Measurements from ENCODE around the gene ZNF346. TPM values are rescaled to one million over a fixed set of nuclear protein-coding genes. Genes with fewer than 3 reads are reported as not detected.

The ZNF346 gene
- total RNA-seq, 2 experiments from 2014 or later: 36.6 to 42.4 TPM

- BruUV-seq (replicated peaks): no TSS peak
- intact Hi-C loops (cut with micrococcal nuclease; ENCODE audit: unreplicated experiment): no loop called here
- Histone ChIP-seq H3K4me2 (ENCODE audit: low read length) (no peak overlapping the region), H3K4me1 (ENCODE audit: insufficient read depth, low read length, poor library complexity, severe bottlenecking) (peaks cover 11% of the 10 kb centered on the region), H3K36me3 (ENCODE audit: insufficient read depth, low read length) (no peaks in the 10 kb centered on the region), H3K27ac (ENCODE audit: low read depth, low read length, poor library complexity, severe bottlenecking) (no peak overlapping the region), H4K20me1 (ENCODE audit: insufficient read depth, low read length) (no peaks in the 10 kb centered on the region), H2AFZ (ENCODE audit: low read length) (no peak overlapping the region), H3K79me2 (ENCODE audit: insufficient read depth, low read depth, low read length) (no peaks in the 10 kb centered on the region), H3K4me3 (ENCODE audit: low read depth, low read length, poor library complexity, severe bottlenecking) (no peak overlapping the region), H3K9me2 (ENCODE audit: insufficient read depth, low read length) (no peaks in the 10 kb centered on the region), H3K9me3 (ENCODE audit: low read length) (no peaks in the 10 kb centered on the region)
- TF ChIP-seq EZH2phosphoT487 (IDR thresholded peaks at IDR 0.05; ENCODE audit: borderline replicate concordance, low read depth, low read length) (no peak), CTCF (conservative IDR thresholded peaks at IDR 0.05; ENCODE audit: low read length) (no peak)
- DNase-seq (ENCODE audit: low spot score): no peak
- POLR2A ChIA-PET: interaction anchor here (0.6 kb wide), 1 partner anchor 469 kb away, joined by 3 read pairs; no protein-coding TSS in a partner anchor
- CTCF ChIA-PET (ENCODE audit: unreplicated experiment): no interaction called here
These were observed 68.7 kb downstream of the ZNF346 start for GRCh38 chr5:177091232-177091631.

DNA sequence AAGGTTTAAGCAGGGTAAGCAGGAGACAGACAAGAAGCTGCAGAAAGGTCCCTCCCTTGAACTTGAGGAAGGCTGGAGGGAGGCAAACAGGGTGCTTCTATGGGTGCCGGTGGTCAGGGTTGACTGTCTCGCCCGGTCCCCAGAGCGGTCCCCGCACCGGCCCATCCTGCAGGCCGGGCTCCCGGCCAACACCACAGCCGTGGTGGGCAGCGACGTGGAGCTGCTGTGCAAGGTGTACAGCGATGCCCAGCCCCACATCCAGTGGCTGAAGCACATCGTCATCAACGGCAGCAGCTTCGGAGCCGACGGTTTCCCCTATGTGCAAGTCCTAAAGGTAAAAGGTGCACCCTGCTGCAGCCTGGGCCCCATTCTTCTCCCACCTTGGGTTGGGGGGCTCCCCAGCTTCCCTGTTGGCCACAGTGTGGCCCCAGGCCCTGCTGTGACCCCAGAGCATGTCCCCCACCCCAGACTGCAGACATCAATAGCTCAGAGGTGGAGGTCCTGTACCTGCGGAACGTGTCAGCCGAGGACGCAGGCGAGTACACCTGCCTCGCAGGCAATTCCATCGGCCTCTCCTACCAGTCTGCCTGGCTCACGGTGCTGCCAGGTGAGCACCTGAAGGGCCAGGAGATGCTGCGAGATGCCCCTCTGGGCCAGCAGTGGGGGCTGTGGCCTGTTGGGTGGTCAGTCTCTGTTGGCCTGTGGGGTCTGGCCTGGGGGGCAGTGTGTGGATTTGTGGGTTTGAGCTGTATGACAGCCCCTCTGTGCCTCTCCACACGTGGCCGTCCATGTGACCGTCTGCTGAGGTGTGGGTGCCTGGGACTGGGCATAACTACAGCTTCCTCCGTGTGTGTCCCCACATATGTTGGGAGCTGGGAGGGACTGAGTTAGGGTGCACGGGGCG, 69.9 kb downstream of the ZNF346 start:
- Histone ChIP-seq H3K9me2 (ENCODE audit: insufficient read depth, low read length) (no peaks in the 10 kb centered on the region), H3K4me2 (ENCODE audit: low read length) (no peak overlapping the region), H3K79me2 (ENCODE audit: insufficient read depth, low read depth, low read length) (no peaks in the 10 kb centered on the region), H3K4me3 (ENCODE audit: low read depth, low read length, poor library complexity, severe bottlenecking) (no peak overlapping the region), H3K4me1 (ENCODE audit: insufficient read depth, low read length, poor library complexity, severe bottlenecking) (peaks cover 2% of the 10 kb centered on the region), H3K27ac (ENCODE audit: low read depth, low read length, poor library complexity, severe bottlenecking) (no peak overlapping the region), H3K9me3 (ENCODE audit: low read length) (no peaks in the 10 kb centered on the region), H4K20me1 (ENCODE audit: insufficient read depth, low read length) (no peaks in the 10 kb centered on the region), H3K36me3 (ENCODE audit: insufficient read depth, low read length) (no peaks in the 10 kb centered on the region), H2AFZ (ENCODE audit: low read length) (no peak overlapping the region)
- intact Hi-C loops (cut with micrococcal nuclease; ENCODE audit: unreplicated experiment): no loop called here
- TF ChIP-seq EZH2phosphoT487 (IDR thresholded peaks at IDR 0.05; ENCODE audit: borderline replicate concordance, low read depth, low read length): no peak
- no peak for TF ChIP-seq CTCF (conservative IDR thresholded peaks at IDR 0.05; ENCODE audit: low read length)
- POLR2A ChIA-PET: no interaction called here
- BruUV-seq (replicated peaks): no TSS peak
- CTCF ChIA-PET (ENCODE audit: unreplicated experiment): no interaction called here
- DNase-seq (ENCODE audit: low spot score): no peak

- H3K79me2 ChIP-seq (ENCODE audit: insufficient read depth, low read depth, low read length): no peaks in the 10 kb centered on the region
- H4K20me1 ChIP-seq (ENCODE audit: insufficient read depth, low read length): no peaks in the 10 kb centered on the region
- ChIA-PET POLR2A (no interaction called here), CTCF (ENCODE audit: unreplicated experiment) (no interaction called here)
- no TSS peak for BruUV-seq (replicated peaks)
- H3K4me1 ChIP-seq (ENCODE audit: insufficient read depth, low read length, poor library complexity, severe bottlenecking): no peaks in the 10 kb centered on the region
- intact Hi-C loops (cut with micrococcal nuclease; ENCODE audit: unreplicated experiment): no loop called here
- H3K9me3 ChIP-seq (ENCODE audit: low read length): no peaks in the 10 kb centered on the region
- no peak overlapping the region for H3K27ac ChIP-seq (ENCODE audit: low read depth, low read length, poor library complexity, severe bottlenecking)
- no peaks in the 10 kb centered on the region for H3K36me3 ChIP-seq (ENCODE audit: insufficient read depth, low read length)
- no peak overlapping the region for H2AFZ ChIP-seq (ENCODE audit: low read length)
- DNase-seq (ENCODE audit: low spot score): no peak
- no peak for TF ChIP-seq CTCF (conservative IDR thresholded peaks at IDR 0.05; ENCODE audit: low read length)
- no peak for TF ChIP-seq EZH2phosphoT487 (IDR thresholded peaks at IDR 0.05; ENCODE audit: borderline replicate concordance, low read depth, low read length)
- H3K4me3 ChIP-seq (ENCODE audit: low read depth, low read length, poor library complexity, severe bottlenecking): no peak overlapping the region
- H3K4me2 ChIP-seq (ENCODE audit: low read length): no peak overlapping the region
- H3K9me2 ChIP-seq (ENCODE audit: insufficient read depth, low read length): no peaks in the 10 kb centered on the region
These were observed 70.7 kb downstream of the ZNF346 start for GRCh38 chr5:177093082-177093712.
